NCI-H2171 treated with DMSO at 0.1 percent for 48 hours (cell line): ENCODE measurements around the gene MISP.
A peak's percentile ranks its signal among the peaks of the same experiment; 100 is the strongest.
"Not testable (repeated sequence)": the region's sequence is repeated elsewhere in the genome, so short reads cannot be mapped to it uniquely, and the experiment has no call there.

Experiments used
- DNase-seq: peaks from one replicate; lab custom pipeline; 2025; lab: John Stamatoyannopoulos, UW

The MISP gene

GRCh38 chr19:750640-751423, at the start of gene MISP:
Gene MISP, plus strand, starts transcription at chr19:751112. Its CDS starts 5,835 bp downstream, at chr19:756947.
- peak; percentile 93 for DNase-seq

- DNase-seq: not testable (repeated sequence)
These were observed 48.1 kb upstream of the MISP start for GRCh38 chr19:702847-703246.

- no peak for DNase-seq
These were observed 47.6 kb upstream of the MISP start for GRCh38 chr19:703329-703650.

- no peak for DNase-seq
These were observed 47.1 kb upstream of the MISP start for GRCh38 chr19:703651-704446.

- DNase-seq: no peak
These were observed 46.5 kb upstream of the MISP start for GRCh38 chr19:704447-704741.

GRCh38 chr19:708154-709143, 42.5 kb upstream of the MISP start, which contains the start of gene PALM:
Gene PALM, plus strand, starts transcription at chr19:708935. Its CDS starts 212 bp downstream, at chr19:709147.
- DNase-seq: peak; percentile 11

GRCh38 chr19:709196-709964, 41.5 kb upstream of the MISP start:
- no peak for DNase-seq

GRCh38 chr19:709965-710571, 40.8 kb upstream of the MISP start:
- peak; percentile 21 for DNase-seq

- peak; percentile 41 for DNase-seq
These were observed 40.1 kb upstream of the MISP start for GRCh38 chr19:710767-711166.

- no peak for DNase-seq
These were observed 39.7 kb upstream of the MISP start for GRCh38 chr19:711254-711653.

- no peak for DNase-seq
These were observed 35.6 kb upstream of the MISP start for GRCh38 chr19:715347-715746.

- no peak for DNase-seq
These were observed 32.5 kb upstream of the MISP start for GRCh38 chr19:718251-718951.

GRCh38 chr19:718991-719512, 31.9 kb upstream of the MISP start:
- no peak for DNase-seq

GRCh38 chr19:719636-720344, 31.1 kb upstream of the MISP start:
- DNase-seq: no peak

- no peak for DNase-seq
These were observed 30.4 kb upstream of the MISP start for GRCh38 chr19:720345-721160.

GRCh38 chr19:722553-723101, 28.3 kb upstream of the MISP start:
- DNase-seq: no peak

- no peak for DNase-seq
These were observed 27.7 kb upstream of the MISP start for GRCh38 chr19:723247-723646.

- no peak for DNase-seq
These were observed 27.2 kb upstream of the MISP start for GRCh38 chr19:723714-724113.
